GM12875 (cell line): ENCODE data around the gene POLD4.

Source experiments
- H3K4me3 ChIP-seq: one replicate; pipeline ENCODE4 v1.5.1; 2011; ENCODE audit warnings: low read depth, low read length, control low read depth
- CTCF ChIP-seq: IDR thresholded peaks from 2 replicates; pipeline ENCODE4 v1.5.1; 2011; ENCODE audit warnings: low read depth, mild to moderate bottlenecking, control low read depth, inconsistent platforms, low read length, moderate library complexity, borderline replicate concordance; ENCODE audit not compliant: insufficient read depth

POLD4 gene

GRCh38 chr11:67397986-67398660 is 44.8 kb upstream of the POLD4 start:
- no peak overlapping the region for H3K4me3 ChIP-seq
- no peak for TF ChIP-seq CTCF

GRCh38 chr11:67397536-67397935 is 44.2 kb upstream of the POLD4 start:
- no peak for TF ChIP-seq CTCF
- no peak overlapping the region for H3K4me3 ChIP-seq

GRCh38 chr11:67396587-67397389 is 43.4 kb upstream of the POLD4 start:
- no peak for TF ChIP-seq CTCF
- H3K4me3 ChIP-seq, result no peak overlapping the region

GRCh38 chr11:67396259-67396581 is 42.9 kb upstream of the POLD4 start:
- TF ChIP-seq CTCF, result no peak
- H3K4me3 ChIP-seq, result no peak overlapping the region

GRCh38 chr11:67395555-67396258 is 42.4 kb upstream of the POLD4 start:
- no peak for TF ChIP-seq CTCF
- no peak overlapping the region for H3K4me3 ChIP-seq

- TF ChIP-seq CTCF, result no peak
- H3K4me3 ChIP-seq, result no peak overlapping the region
These were observed 40.6 kb upstream of the POLD4 start for GRCh38 chr11:67393990-67394389.
